Esophagus squamous epithelium (tissue), 5 donors: Measurements from ENCODE around the gene IRX4. TPM values are rescaled to one million over a fixed set of nuclear protein-coding genes. Genes with fewer than 3 reads are reported as not detected.

Source experiments
- DNase-seq: peaks from one replicate; lab custom pipeline; 2025; lab: John Stamatoyannopoulos, UW
- H3K27ac ChIP-seq, 4 donors: fragments of 200-600 bp; sonication (generic); one replicate each; pipeline ENCODE4 v1.5.1; 2016 to 2019; ENCODE audit warnings: mild to moderate bottlenecking in 1 of 4
- H3K27me3 ChIP-seq, 4 donors: fragments of 200-600 bp; sonication (generic); 1 replicate in 3 of 4; 2 replicates in 1 of 4; pipeline versions ENCODE4 v1.5.1 to v1.6.0; 2017 to 2021; ENCODE audit warnings: antibody characterized with exemption in 1 of 4
- H3K36me3 ChIP-seq, 3 donors: fragments of 200-600 bp; sonication (generic); one replicate each; pipeline ENCODE4 v1.5.1; 2016 to 2019
- H3K4me1 ChIP-seq, 3 donors: fragments of 200-600 bp; sonication (generic); one replicate each; pipeline ENCODE4 v1.5.1; 2017 to 2019
- H3K4me3 ChIP-seq, 4 donors: fragments of 200-600 bp; sonication (generic); 1 replicate in 3 of 4; 2 replicates in 1 of 4; pipeline ENCODE4 v1.5.1; 2016 to 2019; ENCODE audit warnings: mild to moderate bottlenecking in 2 of 4, moderate library complexity in 1 of 4
- H3K9me3 ChIP-seq, 3 donors: fragments of 200-600 bp; sonication (generic); one replicate each; pipeline ENCODE4 v1.5.1; 2016 to 2019
- POLR2A ChIP-seq, 4 donors: fragments of 450-650 bp; IDR thresholded peaks; one replicate each; pipeline ENCODE4 v1.6.1; 2017; ENCODE audit warnings: antibody characterized with exemption in 4 of 4, mild to moderate bottlenecking in 4 of 4, moderate library complexity in 3 of 4
- WGBS, 2 donors: methylation state at CpG; one replicate each; pipeline ENCODE4 v1.1.5; 2018; 5-methylcytosine and 5-hydroxymethylcytosine counted together
- intact Hi-C: fragments of 100-400 bp; cut with DNase I; formaldehyde crosslinking; loops from one replicate; pipeline ENCODE4 v1.15.0; 2022
- total RNA-seq, 4 donors: library from RNA; depleted of rRNA; stranded (reverse); fragments of >200 nt; gene quantifications; one replicate each; pipeline ENCODE4 v1.1.0, GENCODE V29; 2016
- TF ChIP-seq, protein P1 (sequence below), 6 experiments: fragments of 450-650 bp in 4 of 6; fragments of 200-600 bp in 2 of 6; sonication (generic) in 2 of 6; IDR thresholded peaks; one replicate each; pipeline ENCODE4 v1.5.1; 2016 to 2019; ENCODE audit warnings: antibody characterized with exemption in 6 of 6, mild to moderate bottlenecking in 4 of 6, moderate library complexity in 4 of 6
- donor health status: DM: yes; HTN: yes; CAD: no.

Gene IRX4
- total RNA-seq, 4 donors from 2014 or later = 22.1 to 36.2 (median 29.1) TPM

DNA sequence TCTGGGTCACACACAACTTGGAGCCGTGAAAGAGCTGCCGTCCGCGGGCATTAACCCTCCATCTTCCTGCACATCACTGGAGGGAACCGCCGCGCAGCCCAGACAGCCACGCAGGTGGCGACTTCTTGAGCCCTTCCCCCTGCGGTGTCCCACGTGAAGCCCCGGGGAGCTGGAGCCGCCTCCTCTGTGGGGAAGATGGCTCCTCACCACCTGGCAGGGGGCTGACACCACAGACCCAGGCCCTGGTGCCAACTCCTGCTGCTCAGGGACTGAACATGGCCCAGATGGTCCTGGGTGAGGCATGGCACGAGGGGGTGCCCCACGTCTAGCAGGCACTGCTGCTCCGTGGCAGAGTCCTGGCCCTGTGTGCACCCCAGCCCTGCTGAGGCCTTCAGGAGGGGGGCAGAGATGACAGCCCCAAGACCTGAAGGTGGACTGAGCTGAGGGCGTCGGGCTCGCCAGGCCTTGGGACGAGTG, 42.6 kb downstream of the IRX4 start:
- no peaks in the 10 kb centered on the region for H3K4me1 ChIP-seq
- peaks cover 0 to 83% (median 0%) of the 10 kb centered on the region in 4 donors for H3K27me3 ChIP-seq
- DNase-seq = no peak
- no peaks in the 10 kb centered on the region for H3K9me3 ChIP-seq
- TF ChIP-seq, protein P1, sequence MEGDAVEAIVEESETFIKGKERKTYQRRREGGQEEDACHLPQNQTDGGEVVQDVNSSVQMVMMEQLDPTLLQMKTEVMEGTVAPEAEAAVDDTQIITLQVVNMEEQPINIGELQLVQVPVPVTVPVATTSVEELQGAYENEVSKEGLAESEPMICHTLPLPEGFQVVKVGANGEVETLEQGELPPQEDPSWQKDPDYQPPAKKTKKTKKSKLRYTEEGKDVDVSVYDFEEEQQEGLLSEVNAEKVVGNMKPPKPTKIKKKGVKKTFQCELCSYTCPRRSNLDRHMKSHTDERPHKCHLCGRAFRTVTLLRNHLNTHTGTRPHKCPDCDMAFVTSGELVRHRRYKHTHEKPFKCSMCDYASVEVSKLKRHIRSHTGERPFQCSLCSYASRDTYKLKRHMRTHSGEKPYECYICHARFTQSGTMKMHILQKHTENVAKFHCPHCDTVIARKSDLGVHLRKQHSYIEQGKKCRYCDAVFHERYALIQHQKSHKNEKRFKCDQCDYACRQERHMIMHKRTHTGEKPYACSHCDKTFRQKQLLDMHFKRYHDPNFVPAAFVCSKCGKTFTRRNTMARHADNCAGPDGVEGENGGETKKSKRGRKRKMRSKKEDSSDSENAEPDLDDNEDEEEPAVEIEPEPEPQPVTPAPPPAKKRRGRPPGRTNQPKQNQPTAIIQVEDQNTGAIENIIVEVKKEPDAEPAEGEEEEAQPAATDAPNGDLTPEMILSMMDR (IDR thresholded peaks at IDR 0.05) = no peak
- no peak for TF ChIP-seq POLR2A (IDR thresholded peaks at IDR 0.05)
- 33 to 93% methylated on average over 1 to 4 of the region's 20 CpGs for WGBS, 2 donors
- intact Hi-C loops = no loop called here
- H3K27ac ChIP-seq = no peak overlapping the region
- H3K4me3 ChIP-seq = no peak overlapping the region
- H3K36me3 ChIP-seq = no peaks in the 10 kb centered on the region

DNA sequence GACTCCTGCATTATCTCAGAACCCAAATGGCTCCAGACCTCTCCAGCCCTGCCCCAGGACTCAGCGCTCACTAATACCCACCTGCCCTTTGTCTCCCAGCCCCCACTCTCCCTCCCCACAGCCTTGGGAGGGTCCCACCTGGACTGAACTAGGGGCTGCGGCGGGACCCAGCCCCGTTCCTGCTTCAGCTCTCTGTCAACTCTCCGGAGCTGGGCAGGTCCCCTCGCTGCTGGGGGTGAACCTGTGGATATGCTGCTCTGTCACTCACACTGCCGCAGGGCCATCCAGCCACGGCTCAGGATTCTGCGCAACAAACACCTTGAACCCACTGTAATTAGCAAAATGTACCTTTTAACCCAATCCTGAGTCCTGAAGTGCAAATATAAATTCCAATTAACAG, 44.7 kb downstream of the IRX4 start:
- DNase-seq = no peak
- intact Hi-C loops = no loop called here
- H3K9me3 ChIP-seq = no peaks in the 10 kb centered on the region
- H3K4me3 ChIP-seq = no peak overlapping the region
- H3K36me3 ChIP-seq = no peaks in the 10 kb centered on the region
- no peaks in the 10 kb centered on the region for H3K4me1 ChIP-seq
- peaks cover 0 to 84% (median 0%) of the 10 kb centered on the region in 4 donors for H3K27me3 ChIP-seq
- no peak overlapping the region for H3K27ac ChIP-seq
- WGBS, 2 donors = 78 to 79% methylated on average over 4 to 6 of the region's 9 CpGs
- TF ChIP-seq POLR2A (IDR thresholded peaks at IDR 0.05) = no peak
- TF ChIP-seq, protein P1 (IDR thresholded peaks at IDR 0.05) = no peak

DNA sequence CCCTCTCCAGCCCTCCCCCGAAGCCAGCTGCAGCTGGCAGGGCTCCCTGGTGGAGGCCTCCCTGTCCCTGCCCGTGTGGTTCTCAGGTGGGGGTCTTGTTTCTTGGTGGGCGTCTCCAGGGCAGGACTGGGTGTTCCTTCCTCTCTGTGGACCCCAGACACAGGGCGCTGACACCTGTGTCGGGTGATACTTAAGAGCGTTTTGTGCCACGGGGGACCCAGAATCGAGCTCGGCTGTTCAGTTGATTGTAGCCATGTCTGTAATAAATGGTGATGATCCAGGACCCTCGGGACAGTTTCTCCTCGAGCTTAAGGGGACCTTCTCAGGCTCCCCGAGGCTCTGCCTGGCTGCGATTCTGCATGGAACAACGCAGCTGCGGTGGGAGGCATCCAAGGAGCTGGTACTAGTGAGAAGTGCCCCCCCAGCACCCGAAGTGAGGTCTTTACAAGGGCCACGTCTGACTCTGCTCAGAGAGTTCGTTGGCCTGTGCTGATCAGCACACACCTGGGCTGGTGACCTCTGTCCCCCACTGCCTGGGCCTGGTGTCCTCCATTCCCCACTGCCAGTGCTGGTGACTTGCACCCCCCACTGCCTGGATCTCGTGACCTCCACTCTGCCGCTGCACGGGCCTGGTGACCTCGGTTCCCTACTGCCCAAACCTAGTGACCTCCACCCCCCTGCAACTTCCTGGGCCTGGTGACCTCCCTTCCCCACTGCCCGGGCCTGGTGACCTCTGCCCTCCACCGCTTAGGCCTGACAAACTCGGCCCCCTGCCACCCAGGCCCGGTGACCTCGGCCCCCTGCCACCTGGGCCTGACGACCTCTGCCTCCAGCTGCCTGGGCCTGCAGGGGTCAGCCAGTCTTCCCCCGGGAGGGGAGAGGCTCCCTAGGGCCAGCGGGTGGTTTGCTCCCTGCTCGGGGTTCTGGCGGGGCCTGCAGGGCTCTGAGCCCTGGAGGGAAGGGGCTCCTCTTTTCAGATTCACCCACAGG, 45.5 kb downstream of the IRX4 start:
- H3K36me3 ChIP-seq = no peaks in the 10 kb centered on the region
- intact Hi-C loops = no loop called here
- TF ChIP-seq, protein P1 (IDR thresholded peaks at IDR 0.05) = no peak
- no peak for TF ChIP-seq POLR2A (IDR thresholded peaks at IDR 0.05)
- no peaks in the 10 kb centered on the region for H3K9me3 ChIP-seq
- peaks cover 0 to 87% (median 0%) of the 10 kb centered on the region in 4 donors for H3K27me3 ChIP-seq
- no peaks in the 10 kb centered on the region for H3K4me1 ChIP-seq
- WGBS, 2 donors = 62 to 73% methylated on average over 10 to 17 of the region's 32 CpGs
- H3K27ac ChIP-seq = no peak overlapping the region
- H3K4me3 ChIP-seq = no peak overlapping the region
- no peak for DNase-seq

DNA sequence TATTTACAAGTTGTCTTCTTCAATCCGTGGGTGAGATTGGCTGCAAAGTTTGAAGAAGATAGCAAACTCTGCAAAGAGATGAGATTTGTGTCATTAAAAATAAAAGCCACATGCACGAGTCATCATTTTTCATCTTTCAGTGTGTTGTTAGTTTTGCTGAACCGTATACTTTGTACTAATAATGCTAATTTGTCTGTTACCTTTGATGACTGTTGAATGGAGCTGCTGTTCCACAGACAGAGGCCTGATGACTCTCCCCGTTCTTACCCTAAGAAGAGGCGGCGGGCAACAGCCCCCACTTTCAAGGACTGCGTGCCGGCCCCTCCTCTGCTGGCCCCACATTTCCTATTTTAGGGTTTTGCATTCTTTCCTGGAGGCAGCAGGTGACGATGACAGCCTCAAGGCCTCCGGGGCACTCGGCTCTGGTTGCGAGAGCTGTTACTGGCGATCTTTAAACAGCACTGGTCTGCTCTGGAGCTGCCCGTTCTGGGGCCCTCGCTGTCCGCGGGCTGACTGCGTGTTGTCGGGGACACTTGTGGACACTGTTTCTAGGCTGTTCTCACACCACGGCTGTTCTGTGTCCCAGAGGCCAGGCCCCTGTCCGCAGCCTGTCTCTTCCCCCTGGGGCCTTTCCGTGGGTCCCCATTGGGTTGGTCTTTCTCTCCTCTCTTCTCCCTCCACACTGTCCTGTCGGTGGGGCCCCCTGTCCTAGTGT, 46.4 kb downstream of the IRX4 start:
- WGBS, 2 donors = 68 to 71% methylated on average over 19 to 20 of the region's 23 CpGs
- no peak for TF ChIP-seq POLR2A (IDR thresholded peaks at IDR 0.05)
- TF ChIP-seq, protein P1 (IDR thresholded peaks at IDR 0.05) = no peak
- DNase-seq = no peak
- no peaks in the 10 kb centered on the region for H3K36me3 ChIP-seq
- intact Hi-C loops = no loop called here
- peaks cover 0 to 85% (median 0%) of the 10 kb centered on the region in 4 donors for H3K27me3 ChIP-seq
- H3K27ac ChIP-seq = no peak overlapping the region
- no peak overlapping the region for H3K4me3 ChIP-seq
- no peaks in the 10 kb centered on the region for H3K9me3 ChIP-seq
- H3K4me1 ChIP-seq = no peaks in the 10 kb centered on the region
